Ovary (tissue), 9 donors: ENCODE results near the gene ACKR4. TPM values are rescaled to one million over a fixed set of nuclear protein-coding genes. Genes with fewer than 3 reads are reported as not detected.
"Not testable (repeated sequence)": the region's sequence is repeated elsewhere in the genome, so short reads cannot be mapped to it uniquely, and the experiment has no call there.

ENCODE experiments used
- DNase-seq, 5 donors: peaks; one replicate each; pipeline ENCODE4 v3.0.0-alpha.2; 2019 to 2020
- H3K27ac ChIP-seq, 2 donors: fragments of 200-600 bp; one replicate each; pipeline versions ENCODE4 v1.5.1 to v1.8.0; 2019 to 2022
- H3K27me3 ChIP-seq: fragments of 200-600 bp; one replicate; pipeline ENCODE4 v1.8.0; 2022
- H3K36me3 ChIP-seq: fragments of 200-600 bp; sonication (generic); one replicate; pipeline ENCODE4 v1.5.1; 2019
- H3K4me1 ChIP-seq: one replicate; pipeline ENCODE4 v1.8.1; 2013; ENCODE audit warnings: mild to moderate bottlenecking, moderate library complexity; ENCODE audit not compliant: insufficient read depth
- H3K4me3 ChIP-seq: fragments of 200-600 bp; sonication (generic); one replicate; pipeline ENCODE4 v1.5.1; 2017
- H3K9me3 ChIP-seq, 2 donors: fragments of 200-600 bp in 1 of 2; sonication (generic) in 1 of 2; one replicate each; pipeline versions ENCODE4 v1.5.1 to v1.8.1; 2013 to 2019; ENCODE audit warnings: mild to moderate bottlenecking in 1 of 2, moderate library complexity in 1 of 2
- CTCF ChIP-seq, 3 donors: fragments of 450-650 bp in 2 of 3; fragments of 200-600 bp in 1 of 3; IDR thresholded peaks; one replicate each; pipeline versions ENCODE4 v1.5.1 to v1.8.0; 2016 to 2022; ENCODE audit warnings: antibody characterized with exemption in 3 of 3, mild to moderate bottlenecking in 1 of 3
- EP300 ChIP-seq: sonication (generic); formaldehyde crosslinking; IDR thresholded peaks from one replicate; pipeline ENCODE4 v1.6.1; 2017; ENCODE audit warnings: antibody characterized with exemption
- POLR2A ChIP-seq: fragments of 450-650 bp; IDR thresholded peaks from one replicate; pipeline ENCODE4 v1.6.1; 2017; ENCODE audit warnings: antibody characterized with exemption, mild to moderate bottlenecking, moderate library complexity
- WGBS, 3 donors: extraction: QIAGEN DNeasy Blood & Tissue Kit in 1 of 3; methylation state at CpG; one replicate each; pipeline versions ENCODE4 v1.1.5 to v1.1.7; 2013 to 2017; 5-methylcytosine and 5-hydroxymethylcytosine counted together
- intact Hi-C, 4 donors: fragments of 100-400 bp; cut with DNase I; formaldehyde crosslinking; loops; one replicate each; pipeline versions ENCODE4 v1.11.0 to v1.15.1; 2022 to 2023
- polyA plus RNA-seq, 2 donors: library from polyadenylated mRNA; stranded (reverse); fragments of 200-250 nt in 1 of 2; fragments of 350-450 nt in 1 of 2; fragmentation: Illumina TruSeq in 1 of 2; extraction: RNeasy Lipid Tissue Mini Kit (QIAGEN cat#74804) in 1 of 2; gene quantifications; one replicate each; pipeline ENCODE4 v1.2.3, GENCODE V29; 2013 to 2014
- total RNA-seq, 7 donors: library from RNA; depleted of rRNA in 2 of 7; stranded (reverse); fragments of >200 nt in 2 of 7; fragmentation: NEBNext Ultra II Directional in 3 of 7; extraction: Animal tissue kit (Norgen Biotek cat#: 25700) in 3 of 7; gene quantifications; one replicate each; pipeline versions ENCODE4 v1.1.0 to v1.2.4, GENCODE V29; 2016 to 2023
- donor health status: DM: no; HTN: no; CAD: no; lungs with moderate emphysema.
- donor health status: DM: no; HTN: no; CAD: no.
- donor health status: Bipolar disorder and iron deficiency.
- donor health status: DM: yes; HTN: yes; CAD: no.
- donor health status: DM: no; HTN: no; CAD: no.
- donor health status: DM: yes; HTN: yes; CAD: no.

ACKR4 gene
- total and polyA plus RNA-seq, 9 donors = 0.17 to 5.4 (median 0.30) TPM

DNA sequence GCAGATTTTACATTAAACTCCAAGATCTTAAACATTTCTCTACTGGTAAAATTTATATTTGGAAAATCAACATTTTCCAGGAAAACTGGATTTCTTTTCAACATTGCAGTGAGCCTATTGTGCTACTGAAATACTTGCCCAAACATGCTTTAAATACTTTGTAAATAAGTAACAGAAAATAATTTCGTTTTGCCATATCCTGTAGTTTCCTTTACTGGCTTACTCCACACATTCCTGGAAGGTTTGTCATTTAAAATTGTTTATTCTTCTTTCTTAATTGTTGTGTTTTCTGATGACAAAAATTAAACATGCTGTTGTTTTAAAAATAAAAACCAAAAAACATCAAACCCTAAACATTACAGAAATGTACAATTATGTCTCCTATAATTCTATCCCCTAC, 40.5 kb downstream of the ACKR4 start:
- no peak for TF ChIP-seq EP300
- no peak for TF ChIP-seq POLR2A
- no peak for TF ChIP-seq CTCF (IDR thresholded peaks at IDR 0.05)
- no peaks in the 10 kb centered on the region for H3K36me3 ChIP-seq
- WGBS, 3 donors = 9 to 11% (median 10%) methylated on average over 1 of the region's 1 CpG
- intact Hi-C loops = no loop called here
- no peaks in the 10 kb centered on the region for H3K27me3 ChIP-seq
- no peak for DNase-seq
- H3K4me1 ChIP-seq = no peaks in the 10 kb centered on the region
- H3K27ac ChIP-seq = no peak overlapping the region
- H3K4me3 ChIP-seq = no peak overlapping the region
- H3K9me3 ChIP-seq = no peaks in the 10 kb centered on the region

- Histone ChIP-seq H3K4me1 (no peaks in the 10 kb centered on the region), H3K27ac (no peak overlapping the region), H3K36me3 (no peaks in the 10 kb centered on the region), H3K27me3 (no peaks in the 10 kb centered on the region), H3K4me3 (no peak overlapping the region), H3K9me3 (no peaks in the 10 kb centered on the region)
- TF ChIP-seq CTCF (IDR thresholded peaks at IDR 0.05) = no peak
- no peak for TF ChIP-seq POLR2A
- TF ChIP-seq EP300 = no peak
- intact Hi-C loops = no loop called here
- DNase-seq = no peak
Measured at GRCh38 chr3:132638706-132639105, 41.6 kb downstream of the ACKR4 start.

DNA sequence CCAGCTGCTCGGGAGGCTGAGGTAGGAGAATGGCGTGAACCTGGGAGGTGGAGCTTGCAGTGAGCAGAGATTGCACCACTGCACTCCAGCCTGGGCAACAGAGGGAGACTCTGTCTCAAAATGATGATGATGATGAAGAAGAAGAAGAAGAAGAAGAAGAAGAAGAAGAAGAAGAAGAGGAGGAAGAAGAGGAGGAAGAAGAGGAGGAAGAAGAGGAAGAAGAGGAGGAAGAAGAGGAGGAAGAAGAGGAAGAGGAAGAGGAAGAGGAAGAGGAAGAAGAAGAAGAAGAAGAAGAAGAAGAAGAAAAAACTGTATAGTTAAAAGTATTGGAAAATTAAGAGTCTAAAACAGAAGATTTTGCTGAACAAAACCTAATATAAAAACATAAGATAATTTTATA, 44.4 kb downstream of the ACKR4 start:
- not testable (repeated sequence) for H3K27me3 ChIP-seq, H3K27ac ChIP-seq, H3K4me1 ChIP-seq, DNase-seq, H3K4me3 ChIP-seq, H3K9me3 ChIP-seq, H3K36me3 ChIP-seq
- intact Hi-C loops = loop anchor here (2.0 to 10.0 kb wide), 4 partner anchors 104 to 387 kb away; no protein-coding TSS in a partner anchor
- 93 to 95% (median 94%) methylated on average over 2 of the region's 2 CpGs for WGBS, 3 donors

DNA sequence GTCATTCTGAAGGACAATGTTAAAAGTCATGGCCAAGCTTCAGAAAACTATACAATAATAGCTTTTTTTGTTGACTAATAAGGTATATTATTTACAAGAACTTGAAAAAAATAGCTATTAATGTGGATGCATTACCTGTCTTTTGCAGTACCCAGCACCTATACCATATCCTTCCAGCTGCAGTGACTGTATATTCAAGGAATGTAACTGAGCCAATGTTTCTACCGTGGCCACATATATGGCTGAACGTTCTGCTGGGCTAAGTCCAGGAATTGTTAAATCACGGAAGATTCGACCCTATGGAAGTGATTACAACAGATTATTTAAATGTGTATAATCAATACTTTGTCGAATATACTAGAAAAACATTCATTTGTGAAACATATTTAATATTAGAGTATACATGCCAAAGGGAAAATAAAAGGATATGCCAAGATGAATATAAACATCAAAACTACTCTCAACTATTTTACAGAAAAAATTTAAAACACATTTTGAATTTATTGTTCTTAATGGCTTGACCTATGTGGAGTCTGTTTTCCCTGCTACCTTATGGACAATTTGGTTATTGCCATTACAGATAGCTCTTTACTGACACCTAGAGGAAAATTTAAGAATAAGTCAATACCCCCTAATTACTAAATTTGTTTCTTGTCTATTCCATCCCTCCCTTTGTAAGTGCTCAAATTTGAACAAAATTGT, 44.9 kb downstream of the ACKR4 start:
- TF ChIP-seq POLR2A (no peak), CTCF (IDR thresholded peaks at IDR 0.05) (peak; percentile 61 to 82 (median 67)), EP300 (no peak)
- Histone ChIP-seq H3K27ac (no peak overlapping the region), H3K4me3 (no peak overlapping the region), H3K4me1 (no peaks in the 10 kb centered on the region), H3K9me3 (no peaks in the 10 kb centered on the region), H3K27me3 (no peaks in the 10 kb centered on the region), H3K36me3 (no peaks in the 10 kb centered on the region)
- WGBS, 3 donors = 68 to 70% (median 69%) methylated on average over 5 of the region's 5 CpGs
- intact Hi-C loops = loop anchor here (2.0 to 10.0 kb wide), 5 partner anchors 105 to 387 kb away; no protein-coding TSS in a partner anchor
- DNase-seq = no peak

GRCh38 chr3:132642539-132642847, 45.4 kb downstream of the ACKR4 start:
- no peaks in the 10 kb centered on the region for H3K9me3 ChIP-seq
- H3K36me3 ChIP-seq = no peaks in the 10 kb centered on the region
- H3K27me3 ChIP-seq = no peaks in the 10 kb centered on the region
- no peak for DNase-seq
- 66 to 67% (median 67%) methylated on average over 2 of the region's 2 CpGs for WGBS, 3 donors
- no peak overlapping the region for H3K27ac ChIP-seq
- intact Hi-C loops = loop anchor here in 3 of 4 donors (2.0 to 10.0 kb wide), 4 partner anchors 105 to 388 kb away; no protein-coding TSS in a partner anchor
- no peaks in the 10 kb centered on the region for H3K4me1 ChIP-seq
- TF ChIP-seq EP300 (no peak), CTCF (IDR thresholded peaks at IDR 0.05) (no peak), POLR2A (no peak)
- H3K4me3 ChIP-seq = no peak overlapping the region
